Neural crest cell (in vitro differentiated cells): ENCODE measurements around the gene GALNT18. TPM values are rescaled to one million over a fixed set of nuclear protein-coding genes. Genes with fewer than 3 reads are reported as not detected.

ENCODE experiments used
- DNase-seq: peaks from one replicate; pipeline ENCODE4 v3.0.0; 2021; ENCODE audit warnings: low read depth, mixed read lengths, low spot score
- H3K27ac Mint-ChIP-seq: one replicate; pipeline ENCODE4 v1.8.0; 2021; ENCODE audit warnings: mild to moderate bottlenecking, mixed read lengths; ENCODE audit not compliant: unreplicated experiment
- H3K27me3 Mint-ChIP-seq: 2 replicates; pipeline ENCODE4 v1.8.0; 2021; ENCODE audit warnings: low read depth, mild to moderate bottlenecking, mixed read lengths
- H3K36me3 Mint-ChIP-seq: 2 replicates; pipeline ENCODE4 v1.8.0; 2021; ENCODE audit warnings: low read depth, mild to moderate bottlenecking, mixed read lengths
- H3K4me1 Mint-ChIP-seq: 2 replicates; pipeline ENCODE4 v1.8.0; 2021; ENCODE audit warnings: mixed read lengths
- H3K4me3 Mint-ChIP-seq: one replicate; pipeline ENCODE4 v1.8.0; 2021; ENCODE audit warnings: mild to moderate bottlenecking, mixed read lengths
- H3K9me3 Mint-ChIP-seq: 2 replicates; pipeline ENCODE4 v1.8.0; 2021; ENCODE audit warnings: mixed read lengths
- CTCF ChIP-seq: fragments of 200-600 bp; sonication (generic); conservative IDR thresholded peaks from 2 replicates; pipeline ENCODE4 v1.5.0; 2021; ENCODE audit warnings: antibody characterized with exemption, mild to moderate bottlenecking
- total RNA-seq: library from RNA; stranded (reverse); gene quantifications from 2 replicates; pipeline ENCODE4 v1.2.1, GENCODE V29; 2021

The GALNT18 gene
- total RNA-seq, 1 donor from 2014 or later: 2.8 TPM

- H3K4me1 Mint-ChIP-seq: no peaks in the 10 kb centered on the region
- H3K27me3 Mint-ChIP-seq: no peaks in the 10 kb centered on the region
- no peaks in the 10 kb centered on the region for H3K9me3 Mint-ChIP-seq
- H3K36me3 Mint-ChIP-seq: no peaks in the 10 kb centered on the region
- no peak overlapping the region for H3K4me3 Mint-ChIP-seq
- no peak for TF ChIP-seq CTCF
- no peak overlapping the region for H3K27ac Mint-ChIP-seq
- DNase-seq: no peak
These were observed 292.6 kb downstream of the GALNT18 start for GRCh38 chr11:11329062-11329806.

- Mint-ChIP-seq H3K27ac (no peak overlapping the region), H3K27me3 (no peaks in the 10 kb centered on the region), H3K4me3 (no peak overlapping the region), H3K36me3 (no peaks in the 10 kb centered on the region), H3K9me3 (peaks cover 4% of the 10 kb centered on the region), H3K4me1 (no peaks in the 10 kb centered on the region)
- TF ChIP-seq CTCF: no peak
- no peak for DNase-seq
These were observed 297.7 kb downstream of the GALNT18 start for GRCh38 chr11:11324090-11324489.

DNA sequence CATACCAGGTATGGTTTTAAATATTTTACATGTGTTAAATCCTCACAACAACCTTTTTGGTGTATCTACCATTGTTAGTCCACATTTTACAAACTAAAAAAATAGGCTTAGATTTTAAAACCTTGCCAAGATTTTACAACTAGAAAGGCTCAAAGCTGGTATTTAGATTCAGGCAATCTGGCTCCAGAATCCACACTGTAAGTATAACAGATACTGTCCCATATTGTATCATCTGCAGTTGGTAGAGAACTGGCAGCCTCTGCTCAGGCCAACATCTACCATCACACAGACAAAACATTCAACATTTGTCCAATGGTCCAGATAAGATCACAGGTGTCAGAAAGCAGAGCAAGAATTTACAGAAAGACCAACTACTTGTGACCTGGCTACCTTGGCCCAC is 299.7 kb downstream of the GALNT18 start:
- Mint-ChIP-seq H3K4me3 (no peak overlapping the region), H3K36me3 (no peaks in the 10 kb centered on the region), H3K27ac (no peak overlapping the region), H3K4me1 (peaks cover 5% of the 10 kb centered on the region), H3K9me3 (peaks cover 4% of the 10 kb centered on the region), H3K27me3 (no peaks in the 10 kb centered on the region)
- no peak for TF ChIP-seq CTCF
- no peak for DNase-seq

DNA sequence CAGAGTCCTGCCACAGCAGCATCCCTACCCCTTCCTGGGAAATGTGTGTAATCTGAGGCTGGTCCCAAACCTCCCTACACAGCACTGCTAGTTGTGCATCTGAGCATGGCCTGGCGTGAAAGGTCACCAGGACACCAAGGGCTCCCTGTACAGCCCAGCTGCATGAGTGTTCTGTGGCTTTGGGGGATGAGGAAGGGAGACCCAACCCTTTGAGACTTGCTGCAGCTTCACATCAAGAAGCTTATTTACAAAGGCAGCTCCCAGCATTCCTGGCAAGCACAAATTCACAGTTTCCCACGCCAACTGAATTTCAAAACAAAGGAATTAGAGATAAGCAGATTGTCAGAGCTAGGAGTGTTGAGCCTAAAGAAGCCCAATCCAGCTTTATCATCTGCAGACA is 301.0 kb downstream of the GALNT18 start:
- Mint-ChIP-seq H3K36me3 (no peaks in the 10 kb centered on the region), H3K4me1 (peaks cover 16% of the 10 kb centered on the region), H3K9me3 (peaks cover 4% of the 10 kb centered on the region), H3K27ac (no peak overlapping the region), H3K4me3 (no peak overlapping the region), H3K27me3 (no peaks in the 10 kb centered on the region)
- no peak for TF ChIP-seq CTCF
- no peak for DNase-seq

DNA sequence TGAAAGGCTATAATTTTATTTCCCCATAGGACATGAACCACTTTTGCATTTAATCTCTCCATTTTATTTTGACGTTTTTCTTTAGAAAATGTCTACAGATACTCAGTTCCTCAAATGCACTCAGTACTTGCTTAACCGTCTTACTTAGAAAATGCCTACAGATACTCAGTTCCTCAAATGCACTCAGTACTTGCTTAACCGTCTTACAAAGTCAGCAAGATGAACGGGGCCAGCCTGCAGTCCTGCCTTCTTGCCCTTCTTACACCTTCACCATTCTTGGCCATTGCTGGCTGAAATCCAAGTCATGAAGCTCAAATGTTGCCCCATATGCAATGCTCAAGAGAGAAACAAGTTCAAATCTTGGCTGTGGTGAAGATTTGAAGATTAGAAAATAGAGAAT is 302.8 kb downstream of the GALNT18 start:
- Mint-ChIP-seq H3K27me3 (no peaks in the 10 kb centered on the region), H3K4me1 (peaks cover 16% of the 10 kb centered on the region), H3K27ac (no peak overlapping the region), H3K36me3 (no peaks in the 10 kb centered on the region), H3K4me3 (no peak overlapping the region), H3K9me3 (peaks cover 4% of the 10 kb centered on the region)
- no peak for TF ChIP-seq CTCF
- no peak for DNase-seq
